Measurements from ENCODE around the gene CD200R1.
A peak's percentile ranks its signal among the peaks of the same experiment; 100 is the strongest.

DNA sequence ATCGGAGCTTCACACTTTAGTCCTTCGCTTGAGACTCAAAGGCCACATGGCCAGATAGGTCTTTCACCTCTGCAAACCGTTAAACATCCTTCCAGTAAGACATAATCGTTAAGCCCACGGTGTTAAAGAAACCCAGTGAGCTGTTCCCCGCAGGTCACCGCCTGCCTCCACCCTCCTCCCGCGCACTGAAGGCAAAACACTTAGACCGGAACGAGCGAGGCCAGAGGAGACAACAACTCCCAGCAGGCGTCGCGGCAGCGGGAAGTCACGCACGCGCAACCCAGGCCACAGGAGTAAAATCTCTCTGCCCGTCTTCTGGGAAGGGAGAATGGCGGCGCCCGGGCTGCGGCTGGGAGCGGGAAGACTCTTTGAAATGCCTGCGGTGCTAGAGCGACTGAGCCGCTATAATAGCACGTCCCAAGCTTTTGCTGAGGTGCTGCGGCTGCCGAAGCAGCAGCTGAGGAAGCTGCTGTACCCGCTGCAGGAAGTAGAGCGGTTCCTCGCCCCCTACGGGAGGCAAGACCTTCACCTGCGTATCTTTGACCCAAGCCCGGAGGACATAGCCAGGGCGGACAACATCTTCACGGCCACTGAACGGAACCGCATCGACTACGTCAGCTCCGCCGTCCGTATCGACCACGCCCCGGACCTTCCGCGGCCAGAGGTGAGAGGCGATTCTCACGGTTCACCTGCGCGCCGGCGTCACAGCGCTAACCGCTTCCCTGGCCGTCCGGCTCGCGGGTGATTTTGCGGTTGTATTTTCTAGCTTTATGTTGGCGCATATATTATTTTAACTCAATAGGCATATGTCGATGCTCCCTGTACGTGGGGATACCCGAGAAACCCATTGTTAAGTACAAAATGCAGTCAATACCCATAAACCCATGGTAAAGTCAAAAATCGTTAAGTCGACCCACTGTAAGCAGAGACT is 16.0 kb upstream of the CD200R1 start, which contains the start of gene GTPBP8:
- TF ChIP-seq, protein P1, sequence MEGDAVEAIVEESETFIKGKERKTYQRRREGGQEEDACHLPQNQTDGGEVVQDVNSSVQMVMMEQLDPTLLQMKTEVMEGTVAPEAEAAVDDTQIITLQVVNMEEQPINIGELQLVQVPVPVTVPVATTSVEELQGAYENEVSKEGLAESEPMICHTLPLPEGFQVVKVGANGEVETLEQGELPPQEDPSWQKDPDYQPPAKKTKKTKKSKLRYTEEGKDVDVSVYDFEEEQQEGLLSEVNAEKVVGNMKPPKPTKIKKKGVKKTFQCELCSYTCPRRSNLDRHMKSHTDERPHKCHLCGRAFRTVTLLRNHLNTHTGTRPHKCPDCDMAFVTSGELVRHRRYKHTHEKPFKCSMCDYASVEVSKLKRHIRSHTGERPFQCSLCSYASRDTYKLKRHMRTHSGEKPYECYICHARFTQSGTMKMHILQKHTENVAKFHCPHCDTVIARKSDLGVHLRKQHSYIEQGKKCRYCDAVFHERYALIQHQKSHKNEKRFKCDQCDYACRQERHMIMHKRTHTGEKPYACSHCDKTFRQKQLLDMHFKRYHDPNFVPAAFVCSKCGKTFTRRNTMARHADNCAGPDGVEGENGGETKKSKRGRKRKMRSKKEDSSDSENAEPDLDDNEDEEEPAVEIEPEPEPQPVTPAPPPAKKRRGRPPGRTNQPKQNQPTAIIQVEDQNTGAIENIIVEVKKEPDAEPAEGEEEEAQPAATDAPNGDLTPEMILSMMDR (IDR thresholded peaks at IDR 0.05), result peak in 3 of 7 experiments; percentile 9 to 20 (median 18)
- peak; percentile 96 to 99 (median 99) for TF ChIP-seq POLR2A (IDR thresholded peaks at IDR 0.05)
